Activated CD4-positive, CD25-positive, alpha-beta regulatory T cell (primary cell): ENCODE measurements around the gene MISP3.

ENCODE experiments used
- DNase-seq, 4 experiments: peaks; one replicate each; lab custom pipeline; 2025; lab: John Stamatoyannopoulos, UW

Gene MISP3

DNA sequence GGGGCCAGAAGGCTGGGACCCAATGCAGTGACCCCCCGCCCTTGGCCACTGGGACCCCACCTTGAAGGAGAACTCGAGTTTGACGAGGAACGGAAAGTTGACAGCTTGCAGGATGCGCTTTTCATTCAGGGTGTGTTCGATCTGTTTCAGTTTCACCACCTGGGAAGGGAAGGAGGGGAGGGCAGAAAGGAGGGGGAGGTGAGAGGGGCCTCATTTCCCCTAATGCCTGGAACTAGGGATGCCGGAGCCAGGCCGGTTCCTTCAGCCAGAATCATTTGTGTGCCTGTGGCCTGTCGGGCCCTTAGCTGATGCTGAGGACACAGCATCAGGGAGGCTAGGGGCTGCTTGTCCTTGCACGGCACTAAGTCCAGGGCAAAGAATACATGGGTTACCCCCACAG, 30.2 kb downstream of the MISP3 start:
- no peak for DNase-seq

DNA sequence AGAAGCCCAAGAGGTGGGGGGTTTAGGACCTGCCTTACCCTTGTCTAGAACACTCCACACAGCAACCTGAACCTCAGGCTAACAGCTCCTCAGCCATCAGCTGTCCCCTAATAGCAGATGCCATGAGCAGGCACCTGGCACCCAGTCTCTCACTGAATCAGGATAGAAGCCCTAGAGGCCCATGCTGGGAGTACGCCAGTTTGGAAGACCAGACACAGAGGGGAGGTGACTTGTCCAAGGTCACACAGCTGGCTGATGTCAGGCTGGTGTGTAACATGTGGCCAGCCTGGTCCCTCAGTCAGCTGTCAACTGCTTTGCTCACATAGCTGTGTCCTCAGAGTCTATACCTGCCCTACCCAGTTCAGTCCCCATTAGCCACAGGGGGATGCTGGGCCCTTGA, 30.7 kb downstream of the MISP3 start:
- DNase-seq, result no peak

DNA sequence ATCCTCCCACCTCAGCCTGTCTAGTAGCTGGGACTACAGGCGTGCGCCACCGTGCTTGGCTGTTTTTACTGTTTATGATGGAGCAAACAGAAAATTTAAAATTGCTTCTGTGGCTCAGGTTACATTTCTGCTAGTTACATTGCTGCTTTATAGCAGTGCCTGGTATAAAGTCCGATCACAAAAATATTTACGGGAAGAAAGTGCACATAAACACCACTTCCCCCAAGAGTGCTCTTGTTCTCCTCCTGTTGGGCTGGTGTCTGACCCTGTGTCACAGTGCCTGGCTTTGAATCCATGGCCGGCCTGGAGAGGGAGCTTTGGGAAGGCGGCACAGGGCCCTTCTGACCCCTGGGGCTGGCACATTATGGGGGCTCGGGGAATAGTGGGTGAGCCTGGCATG, 33.1 kb downstream of the MISP3 start:
- no peak for DNase-seq

DNA sequence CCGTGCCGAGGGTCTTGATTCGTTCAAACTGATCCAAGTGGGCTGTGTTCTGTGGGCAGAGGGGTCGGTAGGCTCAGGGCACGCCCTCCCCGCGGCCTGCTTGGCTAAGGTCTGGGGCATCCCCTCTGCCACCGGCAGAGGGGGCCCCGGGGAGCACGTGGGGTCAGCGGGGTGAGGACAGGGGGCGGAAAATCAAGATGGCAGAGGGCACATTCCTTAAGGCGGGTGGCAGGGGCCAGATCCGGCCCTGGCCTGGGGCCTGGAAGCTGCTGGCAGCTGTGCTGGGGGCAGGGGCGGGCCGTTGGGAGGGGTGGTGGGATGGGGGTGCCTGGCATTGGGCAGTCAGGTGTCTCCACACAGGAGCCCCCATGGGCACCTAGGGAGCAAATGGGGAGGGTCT, 34.3 kb downstream of the MISP3 start:
- no peak for DNase-seq

DNA sequence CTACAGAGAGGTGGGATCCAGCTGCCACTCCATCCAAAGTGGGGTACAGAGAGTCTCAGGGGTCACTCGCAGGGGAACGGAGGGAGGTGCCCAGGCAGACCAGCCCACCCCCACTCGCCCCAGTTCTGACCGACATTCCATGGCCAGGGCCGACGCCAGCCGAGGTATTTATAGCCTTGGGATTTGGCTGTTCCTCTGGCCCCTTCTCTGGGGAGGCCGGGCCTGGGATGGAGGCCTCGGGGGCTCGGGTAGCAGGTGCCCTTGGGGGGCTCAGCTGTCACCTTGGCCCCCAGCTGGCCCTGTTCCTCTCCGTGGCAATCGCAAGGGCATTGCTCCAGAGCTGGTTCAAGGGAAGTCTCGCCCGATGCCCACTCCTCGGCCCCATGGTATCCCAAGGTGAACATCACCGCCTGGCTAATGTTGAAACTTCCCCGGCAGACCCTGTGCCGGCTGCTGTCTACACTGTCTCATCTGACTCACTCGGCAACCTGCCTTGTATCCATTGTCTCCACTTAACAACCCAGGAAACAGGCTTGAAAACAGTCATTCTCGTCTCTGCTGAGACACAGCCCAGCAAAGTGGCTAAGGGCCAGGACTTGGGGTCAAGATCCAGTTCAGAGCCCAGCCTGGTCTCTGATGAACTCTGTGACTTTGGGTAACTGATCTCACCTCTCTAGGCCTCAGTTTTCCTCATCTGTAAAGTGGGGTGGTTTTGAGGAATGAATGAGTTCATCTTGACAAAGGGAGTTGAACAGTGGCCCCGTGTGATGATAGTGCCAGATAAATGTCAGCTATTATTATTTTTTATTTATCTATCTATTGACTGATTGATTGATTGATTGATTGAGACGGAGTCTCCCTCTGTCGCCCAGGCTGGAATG, 35.2 kb downstream of the MISP3 start:
- DNase-seq, result no peak

DNA sequence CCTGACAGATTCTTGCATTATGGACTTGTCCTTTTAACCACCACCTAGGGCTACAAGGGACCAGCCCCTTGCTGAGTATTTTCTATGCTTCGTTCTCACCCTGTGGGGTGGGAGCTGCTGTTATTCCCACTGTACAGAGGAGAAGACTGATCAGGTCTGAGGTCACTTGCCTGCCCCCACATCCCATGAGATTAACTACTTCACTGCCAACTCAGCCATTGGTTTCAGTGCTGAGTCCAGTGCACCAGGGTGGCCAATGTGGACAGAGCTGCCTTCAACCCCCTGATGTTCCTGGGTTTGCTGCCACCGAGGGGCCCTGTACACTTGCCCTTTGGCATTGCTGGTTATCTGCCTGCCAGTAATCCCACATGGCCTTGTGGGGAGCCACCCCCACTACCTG, 38.1 kb downstream of the MISP3 start:
- DNase-seq, result no peak

DNA sequence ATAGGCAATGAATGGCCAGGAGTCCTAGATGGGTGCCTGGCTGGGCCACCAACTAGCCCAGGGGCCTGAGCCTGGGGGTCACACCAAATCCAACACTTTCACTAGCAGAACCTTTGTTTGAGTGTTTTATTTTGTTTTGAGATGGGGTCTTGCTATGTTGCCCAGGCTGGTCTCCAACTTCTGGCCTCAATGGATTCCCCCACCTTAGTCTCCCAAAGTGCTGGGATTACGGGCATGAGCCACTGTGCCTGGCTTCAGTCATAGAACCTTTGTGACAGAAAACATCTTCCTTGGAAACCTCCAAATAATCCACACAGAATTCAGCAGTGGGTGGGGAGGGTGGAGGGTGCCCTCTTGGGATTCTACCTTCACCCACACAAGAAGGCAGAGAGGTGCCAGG, 38.9 kb downstream of the MISP3 start:
- no peak for DNase-seq

DNA sequence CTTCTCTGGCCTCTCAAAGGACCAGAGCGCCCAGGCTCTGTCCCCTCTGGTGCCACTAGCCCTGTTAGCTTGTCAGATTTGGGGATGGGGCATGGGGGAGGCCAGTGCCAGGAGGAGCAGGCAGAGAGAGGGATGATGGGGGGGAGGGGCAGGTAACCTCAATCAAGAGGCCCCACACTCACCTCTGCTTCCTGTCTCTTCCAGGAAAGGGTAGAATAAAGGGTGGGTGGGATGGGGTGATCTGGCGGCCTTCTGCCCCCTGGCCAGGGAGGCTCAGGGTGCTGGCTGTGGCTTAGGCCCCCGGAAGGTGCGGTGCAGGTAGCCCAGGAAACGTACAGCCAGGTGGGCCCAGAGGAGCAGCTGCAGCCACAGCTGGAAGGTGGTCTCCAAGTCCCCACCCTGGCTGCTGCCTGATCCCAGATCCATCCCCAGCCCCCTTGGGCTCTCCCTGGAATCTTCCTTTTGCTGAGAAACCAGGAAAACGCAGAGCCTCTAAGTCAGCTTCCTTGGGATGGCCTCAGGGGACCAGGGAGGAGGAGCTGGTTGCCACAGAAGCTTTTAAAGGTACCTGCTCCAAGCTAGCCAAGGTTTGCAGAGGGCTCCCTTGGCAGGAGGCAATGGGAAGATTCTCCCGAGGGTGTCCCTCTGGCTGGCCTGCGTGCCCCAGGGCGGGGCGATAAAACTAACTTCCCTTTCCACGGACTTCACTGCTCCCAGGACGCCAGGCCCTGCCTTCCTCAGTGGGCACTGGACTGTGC, 39.6 kb downstream of the MISP3 start:
- DNase-seq, result no peak

DNA sequence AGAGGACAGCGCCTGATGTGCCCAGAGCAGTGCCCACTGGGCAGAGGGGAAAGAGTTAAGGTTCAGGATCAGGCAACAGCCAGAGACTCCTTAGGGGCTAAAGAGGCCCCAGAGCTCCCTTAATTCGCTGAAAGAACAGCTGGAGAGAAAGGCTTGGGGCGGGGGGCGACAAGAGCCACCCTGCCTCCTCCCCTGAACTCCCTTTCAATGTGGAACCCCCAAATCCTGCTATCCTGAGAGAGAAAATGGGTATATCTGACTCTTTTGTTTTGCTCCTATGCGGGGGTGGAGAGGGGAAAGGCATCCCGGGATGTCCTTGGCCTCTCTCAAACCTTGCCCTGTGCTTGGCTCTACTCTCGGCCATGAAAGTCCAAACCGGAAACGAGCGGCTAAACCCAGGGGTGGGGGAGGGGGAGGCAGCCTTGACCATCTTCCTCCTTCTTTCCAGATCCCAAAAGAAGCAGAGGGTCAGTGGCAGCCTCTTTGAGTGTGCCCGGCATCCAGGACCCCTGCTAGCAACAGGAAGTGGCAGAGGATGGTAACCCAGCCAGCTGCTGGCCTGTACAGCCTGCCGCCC, 40.3 kb downstream of the MISP3 start:
- DNase-seq, result no peak

DNA sequence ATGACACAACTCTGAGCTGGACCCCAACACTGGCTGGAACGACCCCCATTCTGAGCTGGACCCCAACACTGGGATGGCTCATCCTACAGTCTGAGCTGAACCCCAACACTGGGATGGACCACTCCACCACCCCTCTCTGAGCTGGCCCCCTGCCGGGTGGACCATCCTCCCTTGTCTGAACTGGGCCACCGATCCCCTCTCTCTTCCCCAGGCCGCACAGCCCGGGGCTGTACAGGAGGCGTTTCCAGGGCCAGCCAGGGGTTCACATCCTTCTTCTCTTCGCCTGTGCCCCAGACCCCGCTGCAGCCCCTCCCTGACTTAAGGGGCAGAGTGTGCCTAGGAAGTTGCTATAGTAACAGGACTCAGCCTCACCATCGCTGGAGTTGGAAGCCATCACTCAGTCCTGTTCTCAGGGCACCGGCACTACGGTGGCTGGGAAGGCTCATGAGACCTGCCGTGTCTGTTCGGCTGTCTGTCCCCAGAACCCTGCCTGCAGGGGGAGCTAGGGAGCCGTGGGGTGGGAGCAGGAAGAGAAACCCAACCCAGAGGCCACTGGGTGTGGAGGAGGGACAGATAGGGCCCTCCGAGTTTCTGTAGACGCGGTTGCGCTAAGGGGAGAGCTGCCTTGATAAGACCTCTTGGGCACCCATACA, 41.3 kb downstream of the MISP3 start:
- DNase-seq, result peak in 3 of 4 experiments; percentile 10 to 29 (median 13)

DNA sequence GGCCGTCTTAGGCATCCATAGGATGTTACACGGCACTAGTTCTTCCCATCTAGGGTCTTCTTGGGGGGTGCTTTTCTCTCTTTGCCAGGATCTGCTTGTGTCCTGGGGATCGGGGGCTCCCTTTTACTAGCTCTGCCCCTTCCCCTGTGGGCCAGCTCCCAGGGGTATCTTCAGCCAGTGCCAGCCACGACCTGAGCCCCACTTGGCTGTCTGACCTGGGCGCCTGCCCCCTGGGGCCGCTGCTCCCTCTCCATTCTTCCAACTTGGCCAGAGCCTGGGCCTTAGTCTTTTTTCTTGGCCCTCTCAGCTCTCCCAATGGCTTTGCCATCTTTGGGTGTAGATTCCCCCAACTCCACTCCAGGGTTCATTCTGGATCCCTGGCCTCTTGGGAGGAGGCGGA, 41.9 kb downstream of the MISP3 start:
- DNase-seq, result no peak

DNA sequence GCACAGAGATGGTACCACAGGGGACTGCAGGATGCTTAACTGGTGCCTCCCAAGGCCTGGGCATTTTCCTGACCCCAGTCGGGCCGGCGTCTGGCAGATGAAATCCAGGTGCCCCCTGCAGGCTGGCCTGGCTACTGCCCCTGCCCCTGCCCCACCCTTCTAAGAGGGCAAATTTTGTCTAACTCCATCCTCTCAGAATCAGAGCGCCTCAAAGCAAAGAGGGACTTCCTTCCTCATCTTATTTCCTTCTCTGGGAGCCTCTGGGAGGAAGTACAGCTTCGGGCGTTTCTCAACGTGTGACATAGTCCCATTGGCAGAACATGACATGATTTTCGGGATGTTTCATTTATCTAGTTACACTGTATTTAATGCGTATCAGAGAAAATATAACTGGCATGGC, 42.3 kb downstream of the MISP3 start:
- DNase-seq, result peak in 3 of 4 experiments; percentile 14 to 23 (median 20)

DNA sequence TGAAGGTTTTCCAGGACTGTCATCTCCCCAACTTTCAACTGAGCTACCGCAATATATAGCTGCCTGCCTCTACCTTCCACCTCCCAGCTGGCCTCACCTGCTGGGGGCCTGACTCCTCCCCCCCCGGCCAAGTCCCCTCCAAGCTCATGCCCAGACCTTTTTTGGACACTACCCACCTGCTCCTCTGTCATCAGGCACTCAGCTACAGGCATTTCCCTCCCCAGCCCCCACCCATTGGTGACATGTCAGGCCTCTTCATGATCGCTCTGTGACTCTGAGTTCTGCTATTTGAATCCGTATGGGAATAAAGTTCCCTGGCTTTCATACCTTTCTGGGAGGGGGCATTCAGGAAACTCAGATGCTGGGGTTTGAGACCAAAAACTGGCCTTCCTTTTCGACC, 43.2 kb downstream of the MISP3 start:
- DNase-seq, result no peak

DNA sequence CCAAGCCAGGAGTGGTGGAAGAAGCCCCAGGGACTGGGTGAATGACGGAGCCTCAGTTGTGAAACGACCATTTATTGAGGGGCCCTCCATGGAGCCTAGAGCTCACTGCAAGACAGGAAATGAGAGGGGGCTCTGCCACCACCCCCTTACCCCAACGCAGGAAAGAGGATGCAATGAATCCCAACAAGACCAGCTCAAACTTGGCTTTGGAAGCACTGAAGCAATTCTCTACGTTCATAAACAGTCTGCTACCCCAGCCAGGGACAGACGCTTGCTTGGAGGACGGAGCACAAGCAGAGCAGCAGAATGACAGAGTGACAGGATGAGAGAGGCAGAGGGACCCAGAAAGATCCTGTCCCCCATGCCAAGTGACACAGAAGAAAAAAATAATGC, 43.9 kb downstream of the MISP3 start:
- DNase-seq, result no peak

DNA sequence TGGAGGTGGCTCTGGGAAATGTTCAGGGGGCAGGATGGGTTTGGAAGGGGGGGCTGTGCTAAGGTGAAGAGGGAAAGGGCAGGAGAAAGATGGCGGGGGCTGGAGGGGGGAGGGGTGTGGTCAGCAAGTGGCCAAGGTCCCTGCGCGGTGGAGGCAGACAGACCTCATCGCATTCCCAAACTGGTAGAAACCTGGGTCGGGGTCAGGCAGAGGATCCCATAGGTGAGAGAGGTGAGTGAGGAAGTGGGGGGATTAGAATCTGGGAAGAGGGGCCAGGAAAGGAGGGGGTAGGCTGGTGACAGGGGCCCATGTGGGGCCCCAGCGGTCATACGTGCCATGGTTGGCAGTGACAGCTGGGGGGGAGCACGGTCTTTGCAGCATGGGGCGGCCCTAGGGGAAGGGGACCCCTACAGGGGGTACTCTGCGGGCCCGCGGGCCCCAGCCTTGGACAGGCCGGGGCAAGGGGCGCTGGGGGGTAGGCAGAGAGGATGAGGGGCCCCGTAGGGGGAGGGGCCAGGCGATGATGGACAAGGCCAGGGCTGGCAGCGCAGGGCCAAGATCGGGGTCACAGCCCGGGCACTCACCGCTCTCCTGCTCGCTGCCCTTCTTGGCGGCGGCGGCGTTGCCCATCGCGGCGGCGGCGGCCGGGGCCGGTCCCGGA, 44.5 kb downstream of the MISP3 start:
- DNase-seq, result peak in 1 of 4 experiments; percentile 17

DNA sequence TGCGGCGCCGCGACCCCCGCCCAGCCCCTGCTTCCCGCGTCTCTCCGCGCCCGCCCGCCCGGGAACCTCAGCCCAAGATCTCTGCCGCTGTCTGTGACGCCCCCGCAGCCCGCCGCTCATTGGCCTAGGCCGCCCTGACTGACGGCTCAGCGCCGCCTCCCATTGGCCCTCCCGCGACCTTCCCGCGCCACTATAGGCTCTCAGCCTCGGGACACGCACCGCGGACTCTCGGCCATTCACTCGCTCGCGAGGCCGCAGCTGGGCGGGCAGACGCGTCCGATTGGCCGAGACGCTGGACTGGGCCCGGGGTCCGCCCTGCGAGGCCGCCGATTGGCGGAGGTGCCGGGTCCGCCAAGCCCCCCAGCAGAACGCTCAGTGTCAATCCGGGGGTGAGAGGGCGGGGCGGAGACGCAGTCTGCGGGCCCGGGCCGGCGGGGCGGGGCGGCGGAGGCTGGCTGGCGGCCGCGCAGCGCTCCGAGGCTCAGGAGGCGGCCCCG, 45.1 kb downstream of the MISP3 start, which contains the start of gene PRKACA:
Gene PRKACA, minus strand, starts transcription at position 95 of the 497 bp plus-strand sequence. CDS start 215 bp downstream, outside the sequence.
- DNase-seq, result peak; percentile 94 to 99 (median 96)

DNA sequence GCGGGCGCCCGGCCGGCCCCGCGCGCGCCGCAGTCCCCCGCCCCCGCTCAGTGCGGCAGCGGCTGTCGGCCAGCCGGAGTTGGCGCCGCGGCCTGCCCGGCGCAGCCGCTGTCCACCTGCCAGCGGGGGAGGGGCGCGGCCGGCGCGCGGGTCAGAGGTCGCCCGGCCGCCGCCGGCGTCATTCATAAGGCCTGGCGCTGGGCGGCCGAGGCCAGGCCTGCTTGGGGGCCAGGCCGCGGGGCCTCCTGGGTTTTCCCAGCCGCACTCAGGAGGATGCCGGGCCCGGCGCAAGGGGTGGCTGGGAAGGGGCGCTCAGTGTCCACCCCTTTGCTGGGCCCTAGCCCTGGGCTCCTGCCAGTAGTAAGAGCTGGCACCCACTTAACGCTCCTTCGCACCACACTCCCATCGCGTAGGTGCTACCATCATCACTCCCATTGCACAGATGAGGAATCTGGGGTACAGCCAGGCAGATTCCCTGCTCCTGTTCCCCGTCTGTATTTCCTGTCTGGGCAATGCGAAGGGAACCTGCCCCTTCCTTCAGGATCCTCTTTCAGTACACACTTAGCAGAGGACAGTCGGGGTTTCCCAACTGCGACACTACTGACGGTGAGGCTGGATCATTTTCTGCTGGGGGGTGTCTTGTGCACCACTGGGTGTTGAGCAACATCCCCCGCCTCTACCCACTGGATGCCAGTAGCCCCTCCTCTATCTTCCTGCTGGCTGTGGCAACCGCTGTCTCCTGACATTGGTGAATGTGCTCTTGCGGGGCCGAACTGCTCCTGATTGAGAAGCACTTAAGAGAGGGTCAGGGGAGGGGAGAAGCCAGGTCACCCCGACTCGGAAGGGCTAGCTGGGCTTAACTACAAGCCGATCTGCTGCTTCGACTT, 45.8 kb downstream of the MISP3 start:
- no peak for DNase-seq

DNA sequence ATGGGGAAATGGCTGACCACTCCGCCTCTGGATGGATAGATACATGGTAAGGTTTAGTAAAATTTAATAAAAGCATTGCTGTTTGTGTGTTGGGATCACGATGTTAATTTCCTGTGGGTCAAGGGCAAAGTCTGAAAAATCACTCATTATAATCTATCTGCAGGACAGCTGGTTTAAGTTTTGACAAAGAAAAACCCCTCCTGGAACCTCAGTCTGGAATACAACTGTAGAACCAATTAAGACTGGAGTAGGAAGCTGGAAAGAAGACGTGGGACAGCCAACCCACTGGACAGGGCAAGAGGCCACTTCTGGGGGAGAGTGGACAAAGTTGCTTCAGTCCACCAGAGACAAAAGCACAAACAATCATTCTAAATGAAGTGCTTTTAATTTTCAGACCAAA, 46.6 kb downstream of the MISP3 start:
- no peak for DNase-seq

DNA sequence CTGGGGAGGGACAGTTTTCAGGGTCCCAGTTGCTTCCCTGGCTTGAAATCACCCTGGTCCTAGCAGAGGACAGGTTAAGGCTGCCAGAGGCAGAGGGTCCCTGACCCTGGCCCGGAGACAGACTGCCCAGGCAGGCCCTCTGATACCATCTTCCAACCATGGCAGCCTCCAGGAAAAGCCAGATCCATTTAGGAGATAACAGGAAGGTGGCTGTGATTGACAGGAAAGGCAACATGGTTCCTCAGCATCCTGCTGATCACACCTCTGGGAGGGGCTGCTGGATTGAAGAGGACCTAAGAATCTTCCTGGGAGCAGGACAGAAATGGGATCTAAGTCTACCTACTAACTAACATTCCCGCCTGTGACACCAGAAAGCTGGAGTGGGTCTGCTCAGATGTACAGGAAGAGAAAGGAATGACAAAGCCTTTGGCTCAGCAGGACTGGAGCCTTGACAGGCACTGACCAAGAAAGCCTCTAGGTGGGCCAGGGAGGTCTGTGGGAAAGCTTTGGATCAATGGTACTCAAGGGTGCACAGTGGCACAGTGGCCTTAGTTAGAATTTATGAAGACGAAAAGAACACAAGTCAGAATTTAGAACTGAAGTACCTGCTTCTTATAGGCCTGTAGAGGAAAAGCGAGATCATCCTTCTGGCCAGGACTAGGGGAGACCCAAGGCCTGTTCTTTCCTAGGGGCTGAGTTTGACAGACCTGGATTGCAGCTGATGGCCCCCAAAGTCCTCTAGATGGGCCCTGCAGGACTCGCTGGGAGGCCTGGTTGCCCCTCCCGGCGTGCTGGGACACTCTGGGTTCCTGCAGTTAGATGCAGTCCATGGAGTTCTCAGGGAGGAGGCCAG, 47.3 kb downstream of the MISP3 start:
- no peak for DNase-seq

DNA sequence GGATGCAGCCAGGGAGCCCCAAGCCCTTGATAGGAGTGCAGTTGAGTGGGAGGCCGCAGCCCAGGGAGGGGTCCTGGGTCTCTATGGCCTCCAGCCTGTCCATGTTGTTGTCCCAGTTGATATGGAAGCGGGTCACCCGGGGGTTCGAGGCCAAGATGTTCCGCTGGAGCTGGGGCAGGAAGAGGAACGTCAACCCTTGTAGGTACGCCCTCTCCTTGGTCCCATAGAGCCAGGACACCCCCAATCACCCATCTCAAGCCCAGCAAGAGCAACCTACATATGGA, 47.9 kb downstream of the MISP3 start:
- DNase-seq, result no peak
